NCI-H146 treated with DMSO at 0.1 percent for 48 hours (cell line): ENCODE results near the gene LMBRD2.
"Not testable (repeated sequence)": the region's sequence is repeated elsewhere in the genome, so short reads cannot be mapped to it uniquely, and the experiment has no call there.

Experiments
- DNase-seq: peaks from one replicate; lab custom pipeline; 2025; ENCODE audit not compliant: unreplicated experiment; lab: John Stamatoyannopoulos, UW

Gene LMBRD2

DNA sequence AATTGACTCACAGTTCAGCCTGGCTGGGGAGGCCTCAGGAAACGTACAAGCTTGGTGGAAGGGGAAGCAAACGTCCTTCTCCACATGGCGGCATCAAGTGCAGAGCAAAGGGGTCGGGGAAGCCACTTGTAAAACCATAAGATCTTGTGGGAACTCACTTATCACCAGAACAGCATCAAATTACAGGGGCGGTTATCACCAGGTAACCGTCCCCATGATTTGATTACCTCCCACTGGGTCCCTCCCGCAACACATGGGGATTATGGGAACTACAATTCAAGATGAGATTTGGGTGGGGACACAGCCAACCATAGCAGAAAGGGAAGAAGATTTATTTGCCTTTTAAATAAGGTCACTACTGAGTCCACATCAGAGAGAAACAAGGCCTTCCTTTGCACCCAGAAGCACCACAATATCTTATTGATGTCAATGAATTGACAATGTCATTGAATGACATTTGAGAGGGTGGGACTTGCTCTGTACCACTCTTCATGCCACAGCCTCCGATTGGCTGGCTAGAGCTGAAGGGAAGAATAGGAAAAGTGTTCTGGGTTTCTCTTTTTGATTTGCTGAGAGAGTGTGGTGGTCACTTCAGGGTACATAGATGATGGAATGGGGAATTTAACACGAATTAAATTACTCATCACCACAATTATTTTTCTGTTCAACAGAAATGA is 11.3 kb upstream of the LMBRD2 start:
- DNase-seq = no peak

DNA sequence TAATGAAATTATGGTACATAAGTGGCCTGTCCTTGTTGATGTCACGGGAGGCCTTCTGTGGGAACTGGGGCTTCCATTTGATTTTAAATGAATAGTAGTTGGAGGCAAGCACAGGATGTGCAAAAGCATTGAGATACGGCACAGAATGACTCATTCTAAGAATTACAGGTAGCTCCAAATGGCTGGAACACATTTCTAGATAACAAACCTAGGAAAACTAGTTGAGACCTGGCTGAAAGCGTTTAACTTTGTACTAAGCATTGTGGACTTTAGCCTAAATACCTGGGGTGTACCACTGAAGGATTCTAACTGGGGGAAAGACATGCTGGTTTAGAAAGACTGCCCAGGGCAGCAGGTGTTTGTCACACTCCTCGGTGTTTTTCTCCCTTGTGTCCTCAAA is 9.7 kb upstream of the LMBRD2 start:
- no peak for DNase-seq

DNA sequence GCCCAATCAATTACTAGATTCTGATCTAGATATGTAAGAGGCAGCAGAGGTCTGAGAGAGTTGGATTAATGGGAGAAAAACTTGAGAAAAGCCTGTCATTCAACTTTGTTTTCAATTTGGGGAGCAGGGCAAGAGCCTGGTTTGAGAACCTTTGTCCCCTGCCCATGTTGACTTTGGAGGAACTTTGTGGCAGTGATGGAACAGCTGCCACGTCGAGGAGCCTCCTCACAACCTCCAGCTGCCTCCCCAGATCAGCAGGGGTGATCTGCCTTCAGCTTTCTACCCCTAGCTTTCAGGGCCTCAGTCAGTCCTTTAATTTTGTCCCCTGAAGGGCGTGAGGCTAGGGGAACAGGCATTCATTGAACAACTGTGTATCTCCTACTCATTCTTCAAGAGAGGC is 8.9 kb upstream of the LMBRD2 start:
- DNase-seq = no peak

DNA sequence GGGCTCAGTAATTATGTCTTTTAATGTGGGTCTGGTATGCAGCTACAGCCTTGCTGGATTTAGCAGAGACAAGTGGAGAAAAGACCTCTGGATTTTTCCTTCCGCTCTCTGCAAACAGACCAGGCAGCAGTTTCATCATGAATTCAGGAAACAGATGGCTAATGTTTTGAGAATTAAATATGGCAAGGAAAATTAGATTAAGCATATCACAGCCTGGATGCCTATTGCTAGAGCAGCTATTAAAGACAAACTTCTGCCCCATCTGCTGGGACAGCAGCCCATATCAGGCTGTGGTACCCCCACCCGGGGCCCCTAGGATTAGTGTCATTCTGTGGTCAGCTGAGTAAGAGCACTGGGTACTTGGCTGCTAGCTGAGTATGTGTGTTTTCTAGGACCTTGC is 6.5 kb upstream of the LMBRD2 start:
- no peak for DNase-seq

DNA sequence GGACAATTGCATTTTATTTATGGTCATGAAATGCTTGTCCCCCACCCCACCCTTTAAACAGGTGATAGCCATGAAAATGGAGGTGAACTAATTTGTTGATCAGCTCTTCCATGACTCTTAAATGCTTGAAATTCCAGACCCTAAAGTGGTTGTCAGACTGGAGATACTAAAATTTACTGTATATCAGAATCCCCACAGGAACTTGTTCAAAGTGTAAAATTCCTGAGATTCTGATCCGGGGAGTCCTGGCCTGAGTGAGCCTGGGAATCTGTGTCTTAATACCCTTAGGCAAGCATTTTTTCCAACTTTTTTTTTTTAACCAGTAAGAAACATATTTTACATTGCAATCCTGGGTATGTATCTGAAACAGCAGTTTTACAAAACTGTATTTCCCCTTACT is 4.9 kb upstream of the LMBRD2 start:
- no peak for DNase-seq

DNA sequence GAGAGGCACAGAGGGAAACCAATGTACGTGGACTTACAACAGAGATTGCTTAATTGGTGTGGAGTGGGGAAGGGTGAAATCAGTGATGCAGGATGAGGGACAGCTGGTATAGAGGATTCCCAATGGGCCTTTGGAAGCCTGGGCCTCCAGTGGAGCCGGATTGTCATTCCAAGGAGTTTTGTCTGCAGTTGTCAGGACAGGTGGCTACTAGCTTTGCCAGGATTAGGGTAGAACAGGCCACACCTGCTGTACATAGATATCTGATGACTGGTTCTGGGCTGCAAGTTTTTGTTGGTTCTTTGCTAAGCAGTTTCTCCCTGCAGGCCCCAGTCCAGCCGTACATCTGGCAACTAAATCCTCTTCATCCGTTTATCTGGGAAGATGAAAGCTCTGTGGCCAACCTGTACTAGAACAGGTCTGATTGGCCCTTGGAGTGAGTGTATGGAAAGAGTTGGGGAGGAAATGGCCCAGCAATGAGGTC is 4.5 kb upstream of the LMBRD2 start:
- no peak for DNase-seq

DNA sequence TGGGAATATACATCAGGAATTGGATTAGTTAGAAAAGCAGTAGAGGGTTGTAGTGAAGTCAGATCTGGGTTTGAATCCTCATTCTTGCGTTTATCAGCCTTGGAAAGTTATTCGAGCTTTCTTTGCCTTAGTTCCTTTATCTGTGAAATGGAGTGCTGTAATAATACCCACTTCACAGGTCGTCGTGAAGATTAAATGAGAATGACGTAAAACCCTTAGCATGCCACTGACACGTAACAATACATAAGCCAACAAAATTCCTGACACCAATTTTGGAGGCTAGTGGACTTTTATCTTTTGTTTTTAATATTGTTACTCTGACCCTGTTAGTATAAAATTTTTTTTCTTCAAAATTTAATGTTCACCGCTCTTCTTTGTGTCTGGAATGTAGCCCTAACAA is 3.6 kb upstream of the LMBRD2 start:
- no peak for DNase-seq

DNA sequence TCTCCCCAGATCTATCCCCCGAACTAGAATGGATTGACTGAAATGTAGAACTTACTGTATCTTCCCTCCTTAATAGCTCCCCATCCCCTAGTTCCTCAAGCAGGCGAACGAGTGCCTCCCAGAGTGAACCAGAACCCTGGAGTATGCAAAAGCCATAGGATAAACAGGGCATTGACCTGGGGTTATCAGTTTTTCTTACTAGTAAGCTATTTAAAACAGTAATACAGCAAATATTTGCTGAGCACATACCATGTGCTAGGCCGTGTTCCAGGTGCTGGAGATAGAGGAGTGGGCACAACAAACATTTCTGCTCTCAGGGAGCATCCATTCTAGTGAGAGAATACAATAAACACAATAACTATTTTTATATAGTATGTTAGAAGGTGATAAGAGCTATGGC is 2.0 kb upstream of the LMBRD2 start:
- no peak for DNase-seq

DNA sequence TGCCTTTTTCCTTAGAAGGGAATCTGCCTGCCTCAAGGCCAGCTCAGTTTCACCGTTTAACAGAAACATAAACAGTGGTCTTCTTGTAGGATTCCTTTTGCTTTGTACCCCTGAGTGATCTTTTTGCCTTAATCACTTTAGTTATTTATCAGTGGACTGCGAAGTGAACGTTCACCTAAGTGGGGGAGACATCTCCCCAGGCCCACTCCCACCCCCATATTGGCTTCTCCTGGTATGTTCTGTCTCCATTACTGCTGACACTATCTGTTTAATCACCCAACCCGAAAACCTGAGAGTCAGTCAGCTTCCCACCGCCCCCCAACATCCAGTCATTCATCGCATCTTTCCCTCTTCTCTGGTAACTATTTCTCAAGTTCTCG is 1.6 kb upstream of the LMBRD2 start:
- no peak for DNase-seq

DNA sequence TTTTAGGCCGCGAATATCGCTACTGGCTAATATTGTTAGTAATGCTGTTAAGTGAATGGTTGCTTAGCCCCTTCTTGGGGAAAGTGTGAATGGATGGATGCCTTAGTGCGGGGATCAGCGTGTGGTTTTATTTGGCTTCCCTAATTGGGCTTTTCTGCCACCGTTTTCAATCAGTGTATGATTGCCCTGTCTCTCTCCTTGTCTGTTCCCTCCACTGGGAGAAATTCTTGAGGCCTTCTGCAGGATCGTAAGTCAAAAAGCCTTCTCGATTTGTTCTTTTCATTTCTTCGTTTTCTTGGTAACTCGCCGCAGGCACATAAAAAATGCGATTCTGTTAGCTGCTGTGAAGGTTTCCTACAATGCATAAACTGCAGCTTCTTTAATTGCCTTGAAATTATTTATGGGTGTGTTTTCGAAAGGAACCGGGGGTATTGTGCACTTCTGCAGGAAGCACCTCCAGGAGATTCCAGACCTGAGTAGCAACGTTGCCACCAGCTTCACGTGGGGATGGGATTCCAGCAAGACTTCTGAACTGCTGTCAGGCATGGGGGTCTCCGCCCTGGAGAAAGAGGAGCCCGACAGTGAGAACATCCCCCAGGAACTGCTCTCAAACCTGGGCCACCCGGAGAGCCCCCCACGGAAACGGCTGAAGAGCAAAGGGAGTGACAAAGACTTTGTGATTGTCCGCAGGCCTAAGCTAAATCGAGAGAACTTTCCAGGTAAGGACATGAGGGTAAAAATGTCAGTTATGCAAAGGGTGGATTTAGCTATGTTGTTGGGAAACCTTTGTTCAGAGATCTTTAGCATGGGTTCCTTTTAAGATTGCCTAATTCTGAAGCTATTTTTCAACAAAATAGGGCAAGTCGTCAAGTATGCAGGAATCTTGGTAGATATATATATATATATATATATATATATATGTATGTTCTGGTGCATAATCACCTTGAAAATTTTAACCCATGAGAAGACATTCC is 924 bp upstream of the LMBRD2 start:
- no peak for DNase-seq

DNA sequence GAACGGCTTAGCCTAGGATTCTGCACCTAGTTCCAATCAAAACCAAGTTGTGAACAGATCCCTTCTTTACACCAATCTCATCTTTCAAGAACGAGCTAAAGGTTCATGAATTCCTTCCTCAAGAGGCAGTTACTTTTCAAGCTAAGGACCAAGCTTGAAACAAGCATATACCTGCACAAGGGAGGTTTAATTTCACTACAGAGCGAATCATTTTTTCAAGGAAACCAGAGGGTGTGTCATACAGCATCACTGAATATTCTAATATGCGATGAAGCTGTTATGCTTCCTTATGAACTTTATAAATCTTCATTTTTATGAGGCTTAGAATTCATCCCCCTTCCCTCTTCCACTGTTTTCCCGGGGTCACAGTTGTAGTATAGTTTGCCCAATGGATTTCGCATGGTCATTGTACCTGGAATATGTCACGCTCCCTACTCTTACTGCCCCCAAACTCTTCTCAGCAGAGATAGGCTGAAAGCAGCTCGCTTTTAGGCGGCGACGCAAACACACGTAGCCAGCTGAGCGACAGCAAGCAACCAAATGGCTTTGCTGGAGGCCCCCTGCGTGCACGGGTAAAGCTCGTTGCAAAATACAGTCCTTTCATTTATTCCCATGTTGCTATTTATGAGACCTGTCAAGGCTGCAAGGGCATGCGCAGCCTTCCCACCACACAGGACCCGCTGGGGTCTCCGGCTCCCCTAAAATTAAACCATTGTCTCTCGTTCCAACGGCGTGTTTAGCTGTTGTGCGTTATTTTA is 832 bp downstream of the LMBRD2 start:
- peak; percentile 26 for DNase-seq

DNA sequence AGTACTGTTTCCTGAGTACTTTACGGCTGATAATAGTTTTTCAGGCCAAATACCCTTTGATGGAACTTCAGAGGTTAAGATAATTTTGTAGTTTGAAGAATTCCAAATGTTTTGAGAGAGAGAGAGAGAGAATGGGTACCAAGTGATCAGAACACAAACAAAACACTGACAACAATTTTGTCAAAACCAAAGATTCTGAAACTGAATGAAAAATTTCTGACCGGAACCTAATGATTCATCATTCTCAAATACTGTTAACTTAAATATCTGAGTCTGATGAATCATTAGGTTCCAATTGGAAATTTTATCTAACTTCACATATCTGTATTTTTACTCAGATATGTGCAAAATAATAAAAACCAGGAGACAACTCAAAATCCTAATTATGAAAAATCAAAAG is 4.0 kb downstream of the LMBRD2 start:
- no peak for DNase-seq

DNA sequence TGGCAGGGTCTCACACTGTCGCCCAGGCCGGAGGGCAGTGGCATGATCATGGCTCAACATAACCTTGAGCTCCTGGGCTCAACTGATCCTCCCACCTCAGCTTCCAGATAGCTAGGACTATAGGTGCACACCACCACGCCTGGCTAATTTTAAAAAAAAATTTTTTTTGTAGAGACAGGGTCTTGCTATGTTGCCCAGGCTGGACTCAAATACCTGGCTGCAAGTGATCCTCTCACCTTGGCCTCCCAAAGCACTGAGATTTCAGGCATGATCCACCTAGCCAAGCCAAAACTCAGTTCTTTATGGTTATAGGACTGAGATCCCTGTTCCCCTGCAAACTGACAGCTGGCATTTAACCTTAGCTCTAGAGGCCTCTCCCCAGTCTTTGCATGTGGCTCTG is 5.3 kb downstream of the LMBRD2 start:
- no peak for DNase-seq

DNA sequence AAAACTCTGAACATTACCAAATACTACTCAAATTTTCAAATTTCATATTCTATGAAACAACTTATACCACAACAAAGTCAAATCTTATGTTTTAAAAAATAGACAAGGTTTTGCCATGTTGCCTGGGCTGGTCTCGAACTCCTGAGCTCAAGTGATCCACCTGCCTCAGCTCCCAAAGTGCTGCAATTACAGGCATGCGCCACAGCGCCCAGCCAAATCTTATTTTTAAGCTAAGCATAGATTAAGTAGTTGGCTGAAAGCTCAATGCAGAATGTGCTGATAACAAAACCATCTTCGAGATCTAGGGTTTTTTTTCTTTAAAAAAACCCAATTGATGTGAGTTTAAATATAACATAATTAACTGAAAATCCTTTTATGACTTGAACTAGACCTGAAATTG is 6.4 kb downstream of the LMBRD2 start:
- DNase-seq = no peak

DNA sequence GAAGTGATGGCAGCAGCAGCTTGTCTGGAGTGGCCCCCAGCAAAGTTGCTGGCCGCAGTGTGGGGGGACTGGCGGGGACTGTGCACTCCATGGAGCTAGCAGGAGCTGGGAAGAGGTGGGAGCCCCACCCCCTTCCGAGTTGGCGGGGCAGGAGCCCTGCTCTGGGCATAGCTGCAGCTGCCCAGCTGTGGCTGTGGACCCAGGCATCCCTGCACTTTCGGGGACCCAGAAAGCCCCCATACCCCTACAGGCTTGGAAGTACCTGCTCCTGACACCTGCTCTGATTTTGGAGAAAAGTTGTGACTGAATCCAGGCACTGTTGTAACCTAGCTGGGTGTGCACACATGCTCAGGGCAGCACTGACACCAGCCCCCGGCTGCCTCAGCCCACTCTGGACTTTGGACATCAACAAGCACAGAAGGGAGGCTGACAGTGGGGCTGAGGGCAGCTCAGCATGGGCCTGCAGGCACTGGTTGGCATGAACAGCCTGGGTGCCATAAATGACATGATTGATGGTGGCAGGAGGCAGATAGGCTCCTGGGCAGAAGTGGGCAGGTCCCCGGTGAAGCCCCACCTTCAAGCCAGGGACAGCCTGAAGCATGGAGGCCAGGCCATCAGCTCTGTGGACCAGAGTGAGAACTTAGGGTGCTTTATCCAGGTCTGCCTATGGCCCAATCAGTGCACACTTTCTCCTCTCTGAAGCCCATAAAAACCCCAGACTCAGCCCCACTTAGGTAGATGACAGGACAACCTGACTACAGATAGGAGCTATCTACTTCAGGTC is 12.6 kb downstream of the LMBRD2 start:
- DNase-seq = no peak

DNA sequence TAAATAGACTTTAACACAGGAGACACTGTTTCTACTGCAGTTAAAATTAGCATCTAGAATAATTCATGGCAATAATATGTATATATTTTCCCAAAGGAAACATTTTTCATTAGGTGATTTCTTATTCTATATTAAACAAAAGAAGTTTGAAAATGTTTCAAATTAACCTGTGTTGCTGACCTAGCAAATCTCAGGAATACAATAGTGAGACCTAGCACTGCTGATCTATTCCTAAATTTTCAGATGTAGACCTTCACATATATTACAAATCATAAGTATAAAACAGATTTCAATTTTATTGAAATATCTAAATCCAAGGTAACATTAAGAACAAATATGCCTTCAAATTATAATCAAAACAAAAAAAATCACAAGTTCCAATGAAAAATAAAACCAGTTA is 15.1 kb downstream of the LMBRD2 start:
- no peak for DNase-seq

DNA sequence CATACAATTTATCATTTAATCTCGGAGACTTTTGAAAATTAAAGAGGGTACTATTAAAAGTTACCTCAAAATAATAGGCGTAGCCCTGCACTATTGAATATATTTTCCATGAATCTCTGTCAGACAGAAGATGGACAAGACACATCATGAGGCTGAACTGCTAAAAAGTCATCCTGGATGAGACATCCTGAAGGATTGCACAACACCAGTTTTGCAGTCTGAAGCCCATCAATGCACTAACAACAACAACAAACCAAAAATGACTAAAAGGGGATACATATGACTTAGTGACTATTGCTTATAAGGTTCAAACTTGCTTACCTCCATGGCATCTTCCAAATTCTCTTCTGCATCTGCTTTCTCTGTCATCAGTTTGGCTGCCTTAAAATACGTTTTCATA is 15.7 kb downstream of the LMBRD2 start:
- no peak for DNase-seq

DNA sequence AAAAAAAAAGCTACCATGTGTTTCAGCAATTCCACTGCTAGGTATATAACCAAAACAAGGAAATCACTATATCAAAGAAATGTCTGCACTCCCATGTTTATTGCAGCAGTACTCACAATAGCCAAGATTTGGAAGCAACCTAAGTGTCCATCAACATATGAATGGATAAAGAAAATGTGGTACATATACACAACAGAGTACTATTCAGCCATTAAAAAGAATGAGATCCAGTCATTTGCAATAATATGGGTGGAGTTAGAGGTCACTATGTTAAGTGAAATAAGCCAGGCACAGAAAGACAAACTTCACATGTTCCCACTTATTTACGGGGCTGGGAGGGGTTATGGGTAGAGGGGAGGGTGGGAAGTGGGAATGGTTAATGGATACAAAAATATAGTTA is 18.7 kb downstream of the LMBRD2 start:
- DNase-seq = not testable (repeated sequence)

DNA sequence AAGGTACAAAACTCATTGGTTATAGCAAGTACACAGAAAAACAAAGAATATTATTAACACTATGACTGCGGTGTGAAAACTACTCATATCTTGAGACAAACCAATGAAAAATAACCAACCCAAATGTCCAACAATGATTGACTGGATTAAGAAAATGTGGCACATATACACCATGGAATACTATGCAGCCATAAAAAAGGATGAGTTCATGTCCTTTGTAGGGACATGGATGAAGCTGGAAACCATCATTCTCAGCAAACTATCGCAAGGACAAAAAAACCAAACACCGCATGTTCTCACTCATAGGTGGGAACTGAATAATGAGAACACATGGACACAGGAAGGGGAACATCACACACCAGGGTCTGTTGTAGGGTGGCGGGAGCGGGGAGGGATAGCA is 22.0 kb downstream of the LMBRD2 start:
- not testable (repeated sequence) for DNase-seq

DNA sequence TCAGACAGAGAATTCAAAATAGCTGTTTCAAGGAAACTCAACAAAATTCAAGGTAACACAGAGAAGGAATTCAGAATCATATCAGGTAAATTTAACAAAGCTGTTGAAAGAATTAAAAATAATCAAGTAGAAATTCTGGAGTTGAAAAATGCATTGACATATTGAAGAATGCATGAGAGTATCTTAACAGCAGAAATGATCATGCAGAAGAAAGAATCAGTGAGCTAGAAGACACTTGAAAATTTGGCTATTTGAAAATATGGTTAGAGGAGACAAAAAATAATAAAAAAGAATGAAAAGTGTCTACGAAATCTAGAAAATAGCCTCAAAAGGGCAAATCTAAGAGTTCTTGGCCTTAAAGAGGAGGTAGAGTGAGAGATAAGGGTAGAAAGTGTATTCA is 22.9 kb downstream of the LMBRD2 start:
- DNase-seq = no peak

DNA sequence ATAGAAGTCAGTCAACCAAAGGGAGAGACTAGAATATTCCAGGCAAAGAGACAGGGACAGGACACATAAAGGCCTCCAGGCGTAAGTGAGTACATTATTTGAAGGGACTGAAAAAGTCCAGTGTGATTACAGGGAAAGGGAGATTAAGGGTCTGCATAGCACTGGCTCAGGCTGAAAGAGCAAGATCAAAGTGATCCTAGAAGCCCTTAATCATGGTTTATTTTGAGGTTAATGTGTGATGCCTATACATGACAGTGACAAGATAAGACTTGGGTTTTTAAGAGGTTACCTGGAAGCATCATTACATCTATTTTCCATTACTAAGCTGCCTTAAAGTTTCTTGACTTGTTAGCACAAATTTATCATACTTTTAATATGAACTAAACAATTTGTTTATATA is 25.8 kb downstream of the LMBRD2 start:
- no peak for DNase-seq
